ENCODE data around the gene CTRL.

Gene CTRL

DNA sequence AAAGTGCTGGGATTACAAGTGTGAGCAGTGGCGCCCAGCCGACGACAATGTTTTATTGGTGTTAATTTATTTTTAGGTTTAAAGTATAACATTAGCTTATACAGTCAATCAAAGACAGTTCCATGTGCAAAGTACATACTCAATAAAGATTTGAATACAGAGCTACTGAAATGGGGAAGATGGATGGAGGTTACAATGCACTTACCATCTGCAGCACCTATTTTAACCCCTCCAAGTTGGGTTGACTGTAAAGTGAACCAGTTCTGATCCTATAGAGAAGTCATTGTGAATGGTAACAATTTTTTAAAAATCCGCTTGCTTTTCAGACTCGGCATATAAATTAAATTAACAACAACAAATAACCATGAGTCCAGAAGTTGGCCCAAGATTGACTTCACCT lies 39.3 kb downstream of the CTRL start:
- no peak for DNase-seq (ENCODE audit: low read depth in 3 of 3)

DNA sequence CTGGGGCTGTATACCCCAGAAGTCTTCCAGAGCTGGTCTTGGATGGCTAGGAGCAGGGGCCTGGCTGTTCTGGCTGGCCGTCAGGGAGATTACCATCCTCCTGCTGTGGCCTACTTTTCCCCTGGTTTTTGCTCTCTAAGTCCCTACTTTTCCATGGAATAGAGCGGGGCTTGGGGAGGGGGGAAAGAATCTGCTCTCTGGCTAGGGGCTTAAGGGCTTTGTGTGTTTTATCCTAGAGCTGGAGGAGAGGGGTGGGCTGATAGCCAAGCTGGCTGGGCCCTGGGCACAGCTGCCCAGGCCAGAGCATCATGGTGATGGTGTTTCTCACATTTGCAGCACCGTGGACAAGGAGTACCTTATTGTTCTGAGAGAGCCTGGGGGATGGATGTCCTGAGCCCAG lies 43.3 kb downstream of the CTRL start:
- no peak for DNase-seq (ENCODE audit: low read depth in 3 of 3)

DNA sequence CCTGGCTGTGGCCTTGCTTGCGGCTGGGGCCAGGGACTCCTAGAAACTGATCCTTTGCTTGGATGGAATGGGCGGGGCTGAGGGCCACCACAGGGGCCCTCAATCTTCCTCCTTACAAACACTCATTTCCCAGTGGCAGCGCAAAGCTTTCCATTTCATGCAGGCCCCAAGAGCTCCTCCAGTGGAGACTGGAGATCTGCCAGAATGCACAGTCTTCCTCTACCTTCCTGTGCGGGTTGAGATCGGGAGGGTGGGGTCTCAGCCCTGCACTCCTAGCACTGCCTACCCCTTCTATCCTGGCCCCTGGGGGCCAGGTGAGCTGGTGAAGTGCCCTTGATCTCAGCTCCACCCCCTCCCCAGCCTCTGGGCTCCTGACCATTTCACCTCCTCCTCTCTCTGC lies 45.3 kb downstream of the CTRL start:
- DNase-seq (ENCODE audit: low read depth in 3 of 3): no peak

DNA sequence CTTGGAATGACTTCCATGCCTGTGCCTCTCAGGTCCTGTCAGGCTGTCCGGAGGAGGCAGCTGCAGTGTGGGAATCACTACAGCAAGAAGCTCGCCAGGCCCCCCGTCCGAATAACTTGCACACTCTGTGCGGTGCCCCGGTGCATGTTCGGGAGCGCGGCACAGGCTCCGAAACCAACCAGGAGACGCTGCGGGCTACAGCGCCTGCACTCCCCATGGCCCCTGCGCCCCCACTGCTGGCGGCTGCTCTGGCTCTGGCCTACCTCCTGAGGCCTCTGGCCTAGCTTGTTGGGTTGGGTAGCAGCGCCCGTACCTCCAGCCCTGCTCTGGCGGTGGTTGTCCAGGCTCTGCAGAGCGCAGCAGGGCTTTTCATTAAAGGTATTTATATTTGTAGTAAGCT lies 45.7 kb downstream of the CTRL start:
- no peak for DNase-seq (ENCODE audit: low read depth in 3 of 3)

DNA sequence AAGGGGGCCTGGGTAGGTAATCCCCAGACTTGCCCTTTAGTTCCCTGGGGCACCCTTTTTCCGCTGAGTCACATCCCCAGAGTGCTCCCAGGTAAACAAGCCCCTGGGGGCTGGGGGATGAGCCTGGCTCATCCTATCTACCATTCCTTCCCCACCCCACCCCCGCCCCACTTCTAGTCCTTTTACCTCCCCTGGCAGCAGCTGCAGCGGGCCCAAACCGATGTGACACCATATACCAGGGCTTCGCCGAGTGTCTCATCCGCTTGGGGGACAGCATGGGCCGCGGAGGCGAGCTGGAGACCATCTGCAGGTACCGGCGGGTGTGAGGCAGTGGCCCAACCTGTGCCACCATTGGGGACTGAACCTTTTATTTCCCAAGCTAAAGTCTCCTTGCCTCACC lies 46.1 kb downstream of the CTRL start:
- DNase-seq (ENCODE audit: low read depth in 3 of 3): no peak

DNA sequence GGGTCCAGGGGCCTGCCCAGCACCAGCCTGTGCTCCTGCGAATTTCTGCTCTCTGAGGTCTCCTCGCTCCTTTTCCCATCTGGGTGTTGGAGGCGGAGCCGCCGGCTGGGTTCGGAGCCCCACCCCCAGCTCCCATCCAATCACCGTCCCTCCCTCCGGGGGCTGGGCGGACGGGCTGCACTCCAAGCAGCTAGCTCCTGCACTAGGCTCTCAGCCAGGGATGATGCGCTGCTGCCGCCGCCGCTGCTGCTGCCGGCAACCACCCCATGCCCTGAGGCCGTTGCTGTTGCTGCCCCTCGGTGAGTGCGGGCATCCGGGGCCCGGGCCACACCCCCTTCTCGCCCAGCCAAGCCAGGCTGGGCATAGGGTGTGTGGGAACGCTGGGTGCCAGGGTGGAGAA lies 47.0 kb downstream of the CTRL start, which contains the start of gene NRN1L:
TSS of gene NRN1L (plus strand) at position 202 of the 400 bp plus-strand sequence. CDS start at position 221, 19 bp downstream.
- no peak for DNase-seq (ENCODE audit: low read depth in 3 of 3)

DNA sequence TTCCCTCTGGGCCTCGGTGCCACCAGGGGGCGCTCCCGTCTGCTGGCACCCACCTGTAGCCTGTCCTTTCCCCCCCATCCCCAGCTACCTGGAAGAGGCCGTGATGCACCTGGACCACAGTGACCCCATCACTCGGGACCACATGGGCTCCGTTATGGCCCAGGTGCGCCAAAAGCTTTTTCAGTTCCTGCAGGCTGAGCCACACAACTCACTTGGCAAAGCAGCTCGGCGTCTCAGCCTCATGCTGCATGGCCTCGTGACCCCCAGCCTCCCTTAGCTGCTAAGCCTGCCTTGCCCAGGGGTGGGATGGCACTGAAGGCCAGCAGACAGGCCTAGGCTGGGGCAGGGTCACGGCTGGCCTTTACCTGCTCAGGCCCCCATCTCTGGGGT lies 47.8 kb downstream of the CTRL start:
- DNase-seq (ENCODE audit: low read depth in 3 of 3): peak; percentile 42 to 61 (median 55)

DNA sequence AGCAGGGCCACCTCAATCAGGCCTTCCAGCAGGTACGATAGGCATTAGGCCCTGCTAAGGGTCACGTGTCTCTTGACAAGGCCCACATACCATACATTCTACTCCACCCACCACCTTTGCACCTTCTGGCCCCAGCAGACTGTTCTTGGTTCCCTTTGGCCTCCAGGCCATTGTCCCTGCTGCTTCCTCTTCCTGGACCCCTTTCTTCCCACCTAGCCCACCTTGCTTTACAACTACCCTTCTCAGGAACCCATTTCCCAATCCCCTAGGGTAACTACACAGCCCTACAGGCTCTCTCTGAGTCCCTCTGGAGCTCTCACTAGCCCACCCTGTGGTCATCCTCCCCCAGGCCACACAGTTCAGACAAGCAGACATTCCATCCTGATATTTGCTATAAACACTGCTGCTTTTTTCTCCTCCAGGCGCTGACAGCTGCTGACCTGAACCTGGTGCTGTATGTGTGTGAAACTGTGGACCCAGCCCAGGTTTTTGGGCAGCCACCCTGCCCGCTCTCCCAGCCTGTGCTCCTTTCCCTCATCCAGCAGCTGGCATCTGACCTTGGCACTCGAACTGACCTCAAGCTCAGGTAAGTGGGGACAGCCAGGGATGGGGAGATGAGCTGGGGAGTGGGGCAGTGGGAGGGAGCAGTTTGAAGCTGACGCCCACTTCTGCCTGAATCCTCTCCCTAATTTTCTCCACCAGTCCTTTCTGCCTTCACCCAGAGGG lies 48.4 kb downstream of the CTRL start:
- DNase-seq (ENCODE audit: low read depth in 3 of 3): no peak

GRCh38 chr16:67882374-67883145 lies 49.1 kb downstream of the CTRL start:
- DNase-seq (ENCODE audit: low read depth in 3 of 3): no peak

- DNase-seq (ENCODE audit: low read depth in 3 of 3): no peak
Observed at GRCh38 chr16:67881621-67882161, 50.0 kb downstream of the CTRL start.

GRCh38 chr16:67880584-67880983 lies 51.1 kb downstream of the CTRL start:
- no peak for DNase-seq (ENCODE audit: low read depth in 3 of 3)

GRCh38 chr16:67879936-67880335 lies 51.7 kb downstream of the CTRL start:
- no peak for DNase-seq (ENCODE audit: low read depth in 3 of 3)

Measured in stimulated activated CD4-positive, alpha-beta T cell treated with anti-CD3 and anti-CD28 coated beads, TNF-alpha, amount 100 ng/mL, for 4 hours (primary cell).